Testis (tissue), 2 donors: ENCODE results near the gene MOB1A.

Source experiments
- CTCF ChIP-seq, 3 experiments: fragments of 450-650 bp in 2 of 3; fragments of 200-600 bp in 1 of 3; sonication (generic) in 1 of 3; IDR thresholded peaks; one replicate each; pipeline ENCODE4 v1.5.1; 2016 to 2019; ENCODE audit warnings: antibody characterized with exemption in 3 of 3, mild to moderate bottlenecking in 2 of 3, moderate library complexity in 1 of 3
- POLR2A ChIP-seq: fragments of 450-650 bp; IDR thresholded peaks from one replicate; pipeline ENCODE4 v1.6.1; 2017; ENCODE audit warnings: antibody characterized with exemption, mild to moderate bottlenecking, moderate library complexity

- TF ChIP-seq CTCF (IDR thresholded peaks at IDR 0.05) (no peak), POLR2A (no peak)
These were observed 36.3 kb downstream of the MOB1A start for GRCh38 chr2:74142340-74142739.
